ENCODE data around the gene TENT5A.
"Not testable (repeated sequence)": the region's sequence is repeated elsewhere in the genome, so short reads cannot be mapped to it uniquely, and the experiment has no call there.

The TENT5A gene

DNA sequence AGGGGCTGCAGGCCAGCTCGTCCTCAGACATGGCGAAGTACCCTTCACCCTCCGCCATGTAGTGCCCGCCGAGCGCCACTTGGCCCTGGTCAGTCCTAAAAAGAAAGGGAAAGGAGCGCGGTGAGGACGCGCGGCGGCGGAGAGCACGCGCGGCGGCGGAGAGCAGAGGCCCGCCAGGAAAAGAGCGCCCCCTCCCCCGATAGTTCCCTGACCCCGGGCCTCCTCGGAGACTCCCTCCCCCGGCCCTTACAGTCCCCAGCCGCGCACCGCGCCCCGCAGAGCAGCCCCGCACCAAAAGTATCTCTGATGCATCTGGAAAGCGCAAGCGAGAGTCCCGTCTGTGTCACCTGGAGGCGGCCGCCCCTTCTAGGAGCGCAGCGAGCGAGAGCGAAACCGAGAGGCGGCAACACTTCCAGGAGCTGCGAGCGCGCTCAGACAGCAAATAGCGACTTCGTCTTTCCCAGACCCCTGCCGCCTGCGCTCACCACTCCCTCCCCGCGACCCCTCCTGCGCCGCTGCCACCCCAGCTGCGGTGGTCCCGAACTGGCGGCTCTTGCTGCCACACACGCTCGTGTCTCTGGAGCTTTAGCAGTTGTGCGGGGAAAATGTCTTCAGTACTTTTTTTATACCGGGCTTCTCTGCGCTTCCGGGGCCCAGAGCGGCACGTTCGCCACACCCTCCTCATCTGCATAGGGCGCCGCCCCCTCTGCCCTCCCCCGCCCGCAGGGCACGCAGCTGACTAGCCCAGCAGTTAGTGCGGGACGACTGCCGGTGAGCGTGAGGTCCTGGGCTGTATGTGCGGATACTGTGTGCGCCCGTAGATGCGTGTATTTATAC is at the start of gene TENT5A:
Gene TENT5A, minus strand, starts transcription at position 598 of the 837 bp plus-strand sequence. Its CDS starts 540 bp downstream, at position 58.
- peak; percentile 80 for DNase-seq

GRCh38 chr6:81801489-81801888 is 49.0 kb upstream of the TENT5A start:
- no peak for DNase-seq

GRCh38 chr6:81800666-81801065 is 48.2 kb upstream of the TENT5A start:
- no peak for DNase-seq

- DNase-seq, result no peak
Observed at GRCh38 chr6:81799323-81799722, 46.8 kb upstream of the TENT5A start.

DNA sequence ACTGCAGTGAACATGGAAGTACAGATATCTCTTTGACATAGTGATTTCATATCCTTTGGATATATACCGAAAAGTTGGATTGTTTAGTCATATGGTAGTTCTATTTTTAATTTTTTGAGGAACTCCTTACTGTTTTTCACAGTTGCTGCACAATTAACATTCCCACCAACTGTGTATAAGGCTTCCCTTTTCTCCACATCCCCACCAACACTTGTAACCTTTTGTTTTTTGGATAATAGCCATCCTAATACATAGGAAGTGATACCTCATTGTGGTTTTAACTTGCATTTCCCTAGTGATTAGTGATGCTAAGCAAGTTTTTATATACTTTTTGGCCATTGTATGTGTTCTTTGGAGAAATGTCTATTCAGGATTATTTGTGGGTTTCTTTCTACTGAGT is 45.1 kb upstream of the TENT5A start:
- DNase-seq, result no peak

GRCh38 chr6:81795890-81796289 is 43.4 kb upstream of the TENT5A start:
- DNase-seq, result no peak

- DNase-seq, result no peak
Observed at GRCh38 chr6:81793821-81794475, 41.5 kb upstream of the TENT5A start.

DNA sequence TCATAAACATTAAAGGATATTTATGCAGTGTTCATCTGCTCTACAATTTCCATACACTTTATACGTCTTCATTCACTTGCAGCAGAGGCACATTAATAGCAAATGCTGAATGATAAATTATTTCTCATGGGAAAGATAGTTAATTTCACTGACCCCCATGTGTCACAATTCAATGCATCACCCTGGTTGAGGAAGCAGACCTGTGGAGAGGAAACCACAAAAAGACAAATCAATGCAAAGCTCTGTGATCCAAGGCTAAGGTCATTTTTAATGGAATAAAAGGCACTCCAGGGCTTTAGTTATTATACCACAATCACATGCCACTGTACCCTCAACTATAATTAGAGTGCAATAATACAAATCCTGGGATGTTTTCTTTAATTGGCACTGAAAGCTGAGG is 40.3 kb upstream of the TENT5A start:
- no peak for DNase-seq

DNA sequence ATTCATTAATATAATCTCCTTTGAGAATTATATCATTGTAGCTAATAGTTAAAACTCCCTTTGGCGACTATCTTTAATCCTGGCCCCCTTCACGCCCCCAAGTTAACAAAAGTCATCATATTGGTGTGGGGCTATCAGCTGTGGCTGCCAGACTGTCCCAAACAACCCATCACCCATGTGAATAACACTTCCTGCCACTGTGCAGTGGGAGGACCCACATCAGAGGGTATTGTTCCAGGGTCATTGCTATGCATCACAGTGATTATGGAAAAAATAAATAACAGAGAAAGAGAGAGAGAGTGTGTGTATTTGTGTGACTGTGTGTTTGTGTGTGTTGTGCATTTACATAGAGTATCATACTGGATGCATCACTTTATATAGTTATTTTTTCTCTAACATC is 39.3 kb upstream of the TENT5A start:
- no peak for DNase-seq

DNA sequence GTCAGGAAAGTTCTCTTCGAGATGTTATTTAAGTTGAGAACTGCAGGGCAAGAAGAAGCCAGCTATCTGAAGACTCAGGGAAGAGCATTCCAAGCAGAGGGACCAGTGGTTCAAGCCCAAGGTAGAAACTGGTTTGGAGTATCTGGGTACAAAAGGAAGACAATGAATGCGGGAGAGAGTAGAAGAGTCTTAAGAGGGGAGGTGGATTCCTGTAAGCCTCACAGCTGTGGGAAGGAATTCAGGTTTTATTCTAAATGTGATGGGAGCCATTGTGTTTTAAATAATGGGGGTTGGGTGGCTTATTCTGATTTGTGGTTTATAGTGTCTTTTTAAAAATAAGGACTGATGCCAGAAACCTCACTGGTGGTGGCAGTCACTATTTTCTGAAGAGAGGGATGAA is 37.6 kb upstream of the TENT5A start:
- DNase-seq, result no peak

DNA sequence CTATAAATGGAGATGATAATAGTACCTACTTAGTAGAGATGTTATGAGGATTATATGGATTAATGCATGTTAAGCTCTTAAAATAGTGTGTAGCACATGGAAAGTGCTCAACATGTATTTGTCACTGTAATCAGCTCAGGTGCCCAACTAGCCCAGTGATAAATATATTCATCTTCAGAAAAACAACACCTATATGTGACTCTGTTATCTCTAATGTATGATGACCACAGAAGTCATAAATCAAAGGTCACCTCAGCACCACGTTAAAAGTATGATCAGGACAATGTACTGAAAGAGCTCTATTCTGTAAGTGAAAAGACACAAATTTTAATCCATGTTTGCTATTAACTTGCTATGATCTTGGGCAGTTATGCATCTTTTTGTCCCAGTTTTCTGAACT is 36.8 kb upstream of the TENT5A start:
- DNase-seq, result no peak

DNA sequence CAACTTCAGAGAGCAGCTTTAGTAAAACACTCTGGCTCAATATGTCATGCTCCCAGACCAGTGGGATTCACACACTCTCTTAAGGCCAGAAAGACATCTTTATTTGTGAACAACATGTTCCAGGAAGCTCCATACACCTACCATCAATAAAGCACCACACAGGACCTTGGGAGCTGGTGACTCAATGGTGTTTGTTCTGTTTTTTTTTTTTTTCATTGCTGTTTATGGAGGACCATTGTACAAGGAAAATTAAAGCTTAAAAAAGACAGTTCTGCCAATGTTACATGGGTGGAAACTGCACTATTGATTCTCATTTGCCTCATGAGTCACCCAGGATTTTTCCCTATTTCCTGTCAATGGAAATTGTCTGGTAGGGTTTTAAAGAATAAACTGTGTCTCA is 36.3 kb upstream of the TENT5A start:
- no peak for DNase-seq

GRCh38 chr6:81787313-81788068 is 35.0 kb upstream of the TENT5A start:
- no peak for DNase-seq

- DNase-seq, result no peak
Observed at GRCh38 chr6:81786150-81786549, 33.7 kb upstream of the TENT5A start.

DNA sequence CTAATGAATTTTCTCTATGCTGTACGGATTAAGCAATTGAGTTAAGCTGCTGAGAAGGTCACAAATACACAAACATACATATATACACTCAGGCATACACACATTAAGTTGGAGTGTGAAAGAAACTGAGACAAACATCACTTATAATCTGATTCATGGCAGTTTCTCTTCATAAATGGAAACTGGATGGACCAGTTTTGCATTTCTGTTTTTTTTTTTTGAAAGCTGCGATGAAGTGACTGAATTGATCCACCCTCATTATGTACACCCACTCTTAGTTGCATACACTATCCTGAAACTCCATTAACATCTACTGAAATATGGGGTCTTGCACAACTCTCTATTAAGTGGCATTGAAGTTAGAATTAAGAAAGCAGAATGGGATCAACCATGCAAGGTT is 32.9 kb upstream of the TENT5A start:
- no peak for DNase-seq

GRCh38 chr6:81783893-81784292 is 31.4 kb upstream of the TENT5A start:
- DNase-seq, result no peak

GRCh38 chr6:81781624-81782023 is 29.1 kb upstream of the TENT5A start:
- DNase-seq, result no peak

GRCh38 chr6:81777586-81778268 is 25.2 kb upstream of the TENT5A start:
- DNase-seq, result no peak

GRCh38 chr6:81776219-81776618 is 23.7 kb upstream of the TENT5A start:
- not testable (repeated sequence) for DNase-seq

GRCh38 chr6:81774542-81774941 is 22.1 kb upstream of the TENT5A start:
- no peak for DNase-seq

GRCh38 chr6:81773887-81774286 is 21.4 kb upstream of the TENT5A start:
- DNase-seq, result no peak

DNA sequence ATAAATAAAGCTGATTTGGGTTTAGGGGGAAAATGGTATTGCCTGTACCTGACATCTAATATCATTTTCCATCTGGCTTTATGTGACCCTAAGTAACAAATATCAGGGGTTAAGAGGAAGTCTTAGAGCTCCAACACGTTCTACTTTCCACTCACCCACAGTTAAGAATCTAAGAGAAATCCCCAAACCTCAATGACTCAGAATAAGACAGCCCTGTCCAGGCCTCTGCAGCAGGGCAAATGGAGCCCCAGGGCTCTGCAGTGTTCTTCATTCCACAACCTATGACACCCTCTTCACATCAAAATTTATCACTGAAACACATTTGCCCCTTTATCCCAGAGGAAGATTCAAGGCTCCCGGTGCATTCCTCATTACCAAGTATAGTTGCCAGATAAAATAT is 20.3 kb upstream of the TENT5A start:
- no peak for DNase-seq

GRCh38 chr6:81771097-81771496 is 18.6 kb upstream of the TENT5A start:
- DNase-seq, result no peak
